GM23248 (cell line): ENCODE data around the gene VEGFB. TPM values are rescaled to one million over a fixed set of nuclear protein-coding genes. Genes with fewer than 3 reads are reported as not detected.

Experiments
- DNase-seq: peaks from one replicate; pipeline ENCODE4 v3.0.0-alpha.2; 2015
- H2AFZ ChIP-seq: fragments of 200-600 bp; sonication (generic); 2 replicates; pipeline ENCODE4 v1.6.1; 2016; ENCODE audit warnings: antibody characterized with exemption
- H3F3A ChIP-seq: fragments of 200-600 bp; sonication (generic); 2 replicates; pipeline ENCODE4 v1.6.1; 2016; ENCODE audit warnings: mild to moderate bottlenecking, antibody characterized with exemption, mixed run types; ENCODE audit not compliant: insufficient read depth
- H3K27ac ChIP-seq: fragments of 200-600 bp; sonication (generic); 2 replicates; pipeline ENCODE4 v1.5.1; 2016; ENCODE audit warnings: mild to moderate bottlenecking
- H3K27me3 ChIP-seq: fragments of 200-600 bp; sonication (generic); replicated peaks from 2 replicates; pipeline ENCODE4 v1.6.1; 2016; ENCODE audit warnings: mild to moderate bottlenecking; ENCODE audit not compliant: insufficient read depth
- H3K36me3 ChIP-seq: fragments of 200-600 bp; sonication (generic); 2 replicates; pipeline ENCODE4 v1.6.1; 2016; ENCODE audit warnings: low read depth, mild to moderate bottlenecking
- H3K4me1 ChIP-seq: fragments of 200-600 bp; sonication (generic); 2 replicates; pipeline ENCODE4 v1.6.1; 2016; ENCODE audit warnings: mild to moderate bottlenecking; ENCODE audit not compliant: insufficient read depth
- H3K4me2 ChIP-seq: fragments of 200-600 bp; sonication (generic); one replicate; pipeline ENCODE4 v1.6.1; 2016; ENCODE audit warnings: mild to moderate bottlenecking; ENCODE audit not compliant: unreplicated experiment
- H3K4me3 ChIP-seq: fragments of 200-600 bp; sonication (generic); 2 replicates; pipeline ENCODE4 v1.5.1; 2016; ENCODE audit warnings: mild to moderate bottlenecking
- H3K79me2 ChIP-seq: fragments of 200-600 bp; sonication (generic); 2 replicates; pipeline ENCODE4 v1.6.1; 2016; ENCODE audit warnings: mild to moderate bottlenecking; ENCODE audit not compliant: insufficient read depth
- H3K9ac ChIP-seq: fragments of 200-600 bp; sonication (generic); 2 replicates; pipeline ENCODE4 v1.6.1; 2016; ENCODE audit warnings: mild to moderate bottlenecking
- H3K9me2 ChIP-seq: fragments of 200-600 bp; sonication (generic); 2 replicates; pipeline ENCODE4 v1.6.1; 2016; ENCODE audit warnings: mixed run types, mild to moderate bottlenecking, moderate library complexity; ENCODE audit not compliant: insufficient read depth
- H3K9me3 ChIP-seq: fragments of 200-600 bp; sonication (generic); one replicate; pipeline ENCODE4 v1.6.1; 2017; ENCODE audit warnings: low read depth
- H4K20me1 ChIP-seq: fragments of 200-600 bp; sonication (generic); 2 replicates; pipeline ENCODE4 v1.6.0; 2016; ENCODE audit not compliant: insufficient read depth
- EZH2 ChIP-seq: fragments of 200-600 bp; sonication (generic); IDR thresholded peaks from 2 replicates; pipeline ENCODE4 v1.6.1; 2018; ENCODE audit warnings: antibody characterized with exemption, mild to moderate bottlenecking; ENCODE audit not compliant: insufficient read depth, poor library complexity, severe bottlenecking
- EZH2phosphoT487 ChIP-seq: fragments of 200-600 bp; sonication (generic); IDR thresholded peaks from 2 replicates; pipeline ENCODE4 v1.6.1; 2018; ENCODE audit warnings: antibody characterized with exemption, moderate library complexity, mild to moderate bottlenecking, low read depth; ENCODE audit not compliant: insufficient read depth
- WGBS, 2 experiments: methylation state at CpG; one replicate each; pipeline ENCODE4 v1.1.6; 2015 to 2017; ENCODE audit warnings: low lambda C conversion rate in 2 of 2, low coverage in 1 of 2; ENCODE audit errors: missing lambda C conversion rate in 2 of 2; 5-methylcytosine and 5-hydroxymethylcytosine counted together
- in situ Hi-C: fragments of 300-500 bp; cut with MboI; formaldehyde crosslinking; loops from 2 replicates; pipeline ENCODE4 v1.15.0; 2020
- polyA plus RNA-seq: library from polyadenylated mRNA; unstranded; fragments of >200 nt; fragmentation: Nextera tagmentation; extraction: Ambion mirVana; gene quantifications from 2 replicates; pipeline ENCODE4 v1.2.1, GENCODE V29; 2016
- total RNA-seq: library from RNA; depleted of rRNA; stranded (reverse); fragments of >200 nt; shearing (Covaris generic); gene quantifications from 2 replicates; pipeline ENCODE4 v1.2.3, GENCODE V29; 2014

The VEGFB gene
- total and polyA plus RNA-seq, 2 experiments from 2014 or later: 21.6 to 27.8 TPM

DNA sequence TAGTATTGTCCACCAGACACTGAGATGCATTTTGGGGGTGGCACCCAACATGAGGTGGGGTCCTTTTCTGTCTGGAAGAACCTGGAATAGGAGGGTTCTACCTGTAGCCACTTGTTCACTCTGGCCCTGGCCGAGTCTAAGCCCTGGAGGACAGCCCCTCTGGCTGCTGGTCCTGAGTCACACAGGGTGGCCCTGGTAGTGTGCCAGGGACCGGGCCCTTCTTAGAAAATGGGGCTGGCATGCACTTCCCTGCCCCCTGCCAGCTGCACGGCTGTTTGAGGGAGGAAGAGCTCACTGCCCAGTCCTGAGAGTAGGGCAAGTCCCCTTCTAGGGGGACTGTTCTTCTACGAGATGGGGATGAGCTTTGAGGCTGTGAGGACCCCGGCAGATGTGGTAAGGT lies 19.1 kb downstream of the VEGFB start:
- Histone ChIP-seq H3K4me1 (peaks cover 11% of the 10 kb centered on the region; the same call in 1 of the 2 replicates), H3K36me3 (no peaks in the 10 kb centered on the region; the same call in 1 of the 2 replicates), H4K20me1 (no peaks in the 10 kb centered on the region), H3K27me3 (no peaks in the 10 kb centered on the region), H3K4me3 (no peak overlapping the region), H3K4me2 (no peak overlapping the region), H2AFZ (no peak overlapping the region), H3K79me2 (peaks cover 29% of the 10 kb centered on the region), H3K9me2 (no peaks in the 10 kb centered on the region), H3K9me3 (no peaks in the 10 kb centered on the region), H3K9ac (no peak overlapping the region), H3K27ac (no peak overlapping the region), H3F3A (no peaks in the 10 kb centered on the region)
- DNase-seq: peak; percentile 46
- TF ChIP-seq EZH2 (no peak), EZH2phosphoT487 (no peak)
- 32 to 42% methylated on average over 5 of the region's 5 CpGs for WGBS, 2 experiments
- in situ Hi-C loops: no loop called here

DNA sequence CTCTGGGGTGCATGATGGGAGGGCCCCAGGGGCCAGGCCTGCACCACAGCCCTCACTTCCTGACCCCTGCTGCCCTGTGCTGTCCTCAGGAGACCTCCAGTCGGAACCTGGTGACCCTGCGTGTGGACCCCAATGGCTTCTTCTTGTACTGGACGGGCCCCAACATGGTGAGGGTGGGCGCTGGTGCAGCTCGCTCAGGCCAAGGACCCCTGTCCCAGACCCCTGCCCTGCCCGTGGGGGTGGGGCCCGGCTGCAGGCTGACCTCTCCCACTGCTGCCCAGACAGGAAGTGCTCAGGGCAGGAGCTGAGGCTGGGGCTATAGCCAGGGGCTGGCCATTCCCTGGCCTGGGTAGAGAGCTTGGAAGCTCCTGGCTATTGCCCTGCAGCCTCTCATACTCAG lies 19.9 kb downstream of the VEGFB start:
- no peak overlapping the region for H2AFZ ChIP-seq
- no peaks in the 10 kb centered on the region for H3K9me3 ChIP-seq
- H3K4me1 ChIP-seq: peaks cover 11% of the 10 kb centered on the region; the same call in 1 of the 2 replicates
- H3K9ac ChIP-seq: no peak overlapping the region
- H3K27ac ChIP-seq: no peak overlapping the region
- in situ Hi-C loops: no loop called here
- H3F3A ChIP-seq: no peaks in the 10 kb centered on the region
- 94 to 95% methylated on average over 6 to 7 of the region's 7 CpGs for WGBS, 2 experiments
- no peaks in the 10 kb centered on the region for H3K9me2 ChIP-seq
- no peaks in the 10 kb centered on the region for H4K20me1 ChIP-seq
- no peaks in the 10 kb centered on the region; the same call in 1 of the 2 replicates for H3K36me3 ChIP-seq
- H3K4me2 ChIP-seq: no peak overlapping the region
- peaks cover 29% of the 10 kb centered on the region for H3K79me2 ChIP-seq
- no peak for TF ChIP-seq EZH2
- no peak for TF ChIP-seq EZH2phosphoT487
- no peak for DNase-seq
- H3K4me3 ChIP-seq: no peak overlapping the region
- H3K27me3 ChIP-seq: no peaks in the 10 kb centered on the region

- in situ Hi-C loops: no loop called here
Measured at GRCh38 chr11:64255135-64256128, 21.0 kb downstream of the VEGFB start.

DNA sequence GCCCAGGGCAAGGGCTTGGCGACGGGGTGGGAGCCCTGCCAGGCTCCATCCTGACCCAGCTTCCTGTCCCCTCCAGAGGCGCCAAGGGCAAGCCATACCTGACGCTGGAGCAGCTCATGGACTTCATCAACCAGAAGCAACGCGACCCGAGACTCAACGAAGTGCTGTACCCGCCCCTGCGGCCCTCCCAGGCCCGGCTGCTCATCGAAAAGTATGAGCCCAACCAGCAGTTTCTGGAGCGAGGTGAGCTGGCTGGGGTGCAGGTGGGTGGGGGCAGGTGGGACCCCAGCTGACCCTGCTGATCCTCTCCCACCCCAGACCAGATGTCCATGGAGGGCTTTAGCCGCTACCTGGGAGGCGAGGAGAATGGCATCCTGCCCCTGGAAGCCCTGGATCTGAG lies 21.9 kb downstream of the VEGFB start:
- no peaks in the 10 kb centered on the region; the same call in 1 of the 2 replicates for H3K36me3 ChIP-seq
- peaks cover 29% of the 10 kb centered on the region for H3K79me2 ChIP-seq
- H2AFZ ChIP-seq: no peak overlapping the region
- H3K9me2 ChIP-seq: no peaks in the 10 kb centered on the region
- 93 to 97% methylated on average over 11 to 15 of the region's 15 CpGs for WGBS, 2 experiments
- H3K9me3 ChIP-seq: no peaks in the 10 kb centered on the region
- H3F3A ChIP-seq: no peaks in the 10 kb centered on the region
- H3K9ac ChIP-seq: no peak overlapping the region
- no peak for DNase-seq
- H4K20me1 ChIP-seq: no peaks in the 10 kb centered on the region
- in situ Hi-C loops: no loop called here
- no peaks in the 10 kb centered on the region for H3K27me3 ChIP-seq
- H3K27ac ChIP-seq: no peak overlapping the region
- peaks cover 11% of the 10 kb centered on the region; the same call in 1 of the 2 replicates for H3K4me1 ChIP-seq
- H3K4me3 ChIP-seq: no peak overlapping the region
- H3K4me2 ChIP-seq: no peak overlapping the region
- TF ChIP-seq EZH2 (no peak), EZH2phosphoT487 (no peak)

More at GRCh38 chr11:64255135-64256128, 21.0 kb downstream of the VEGFB start:
- Histone ChIP-seq H2AFZ (no peak overlapping the region), H3K9ac (no peak overlapping the region), H4K20me1 (no peaks in the 10 kb centered on the region), H3K27ac (no peak overlapping the region), H3F3A (no peaks in the 10 kb centered on the region), H3K9me3 (no peaks in the 10 kb centered on the region), H3K9me2 (no peaks in the 10 kb centered on the region), H3K79me2 (peaks cover 29% of the 10 kb centered on the region), H3K4me3 (no peak overlapping the region), H3K4me1 (peaks cover 11% of the 10 kb centered on the region; the same call in 1 of the 2 replicates), H3K36me3 (no peaks in the 10 kb centered on the region; the same call in 1 of the 2 replicates), H3K27me3 (no peaks in the 10 kb centered on the region), H3K4me2 (no peak overlapping the region)
- DNase-seq: no peak
- WGBS, 2 experiments: 88 to 91% methylated on average over 32 to 33 of the region's 35 CpGs
- no peak for TF ChIP-seq EZH2phosphoT487
- no peak for TF ChIP-seq EZH2
